Measurements from ENCODE around the gene ZNF334. TPM values are rescaled to one million over a fixed set of nuclear protein-coding genes. Genes with fewer than 3 reads are reported as not detected.

Gene ZNF334
- total RNA-seq, 1 experiment from 2014 or later = 0.24 TPM

DNA sequence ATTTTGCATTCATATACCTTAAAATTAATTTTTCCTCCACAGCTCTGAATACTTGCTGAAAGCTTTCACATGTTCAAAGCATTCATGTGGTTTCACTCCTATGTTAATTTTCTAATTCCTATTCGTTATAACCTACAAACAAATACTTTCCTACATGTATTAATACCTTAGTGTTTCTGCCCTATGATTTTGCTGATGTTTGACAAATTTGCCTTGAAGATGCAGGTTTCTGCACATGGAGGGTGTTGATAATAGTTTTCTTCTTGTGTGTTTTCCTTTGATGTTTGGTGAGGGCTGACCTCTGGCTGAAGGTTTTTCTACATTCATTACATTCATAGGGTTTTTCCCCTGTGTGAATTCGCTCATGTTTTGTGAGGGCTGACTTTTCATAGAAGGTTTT is 57.6 kb downstream of the ZNF334 start:
- DNase-seq (ENCODE audit: low read depth) = no peak
- in situ Hi-C loops (cut with HindIII; ENCODE audit: low pct_unique_long_range_greater_than_20kb, low sequenced_read_pairs) = no loop called here

Other genes with a start within 250 kb of the ZNF334 start
- gene CDH22, start 205.1 kb downstream of the ZNF334 start, total RNA-seq (2014; rRNA removed; shearing (Covaris generic); ENCODE audit: low replicate concordance) = 0.07 and 0.43 TPM in 2 replicates
- 49.4 and 55.1 TPM in 2 replicates for gene ELMO2, start 106.9 kb downstream of the ZNF334 start, total RNA-seq (2014; rRNA removed; shearing (Covaris generic); ENCODE audit: low replicate concordance)
- gene OCSTAMP, start 37.1 kb upstream of the ZNF334 start, total RNA-seq (2014; rRNA removed; shearing (Covaris generic); ENCODE audit: low replicate concordance) = not detected in 2 replicates
- 0.26 and 0.84 TPM in 2 replicates for gene SLC13A3, start 137.9 kb upstream of the ZNF334 start, total RNA-seq (2014; rRNA removed; shearing (Covaris generic); ENCODE audit: low replicate concordance)
- gene TP53RK, start 175.9 kb upstream of the ZNF334 start, total RNA-seq (2014; rRNA removed; shearing (Covaris generic); ENCODE audit: low replicate concordance) = 9.4 and 23.4 TPM in 2 replicates
- 7.9 TPM in 2 replicates for gene SLC2A10, start 196.1 kb upstream of the ZNF334 start, total RNA-seq (2014; rRNA removed; shearing (Covaris generic); ENCODE audit: low replicate concordance)